Uterus (tissue), 4 donors: Measurements from ENCODE around the gene RET. TPM values are rescaled to one million over a fixed set of nuclear protein-coding genes. Genes with fewer than 3 reads are reported as not detected.

Source experiments
- DNase-seq, 2 donors: peaks; one replicate each; pipeline ENCODE4 v3.0.0-alpha.2; 2019 to 2020
- H3K27ac ChIP-seq, 2 donors: fragments of 200-600 bp; sonication (generic); 1 replicate in 1 of 2; 2 replicates in 1 of 2; pipeline ENCODE4 v1.5.1; 2016 to 2018
- H3K27me3 ChIP-seq, 2 donors: fragments of 200-600 bp; sonication (generic); one replicate each; pipeline ENCODE4 v1.5.1; 2018 to 2019; ENCODE audit warnings: control low read depth in 1 of 2
- H3K36me3 ChIP-seq, 2 donors: fragments of 200-600 bp; sonication (generic); one replicate each; pipeline ENCODE4 v1.5.1; 2019; ENCODE audit warnings: control low read depth in 1 of 2
- H3K4me1 ChIP-seq, 2 donors: fragments of 200-600 bp; sonication (generic); one replicate each; pipeline ENCODE4 v1.5.1; 2018 to 2019; ENCODE audit warnings: control low read depth in 1 of 2
- H3K4me3 ChIP-seq, 2 donors: fragments of 200-600 bp; sonication (generic); 1 replicate in 1 of 2; 2 replicates in 1 of 2; pipeline ENCODE4 v1.5.1; 2018 to 2019; ENCODE audit warnings: mild to moderate bottlenecking in 1 of 2
- H3K9me3 ChIP-seq, 2 donors: fragments of 200-600 bp; sonication (generic); one replicate each; pipeline ENCODE4 v1.5.1; 2019; ENCODE audit warnings: control low read depth in 1 of 2
- CTCF ChIP-seq, 4 experiments: fragments of 200-600 bp in 2 of 4; fragments of 450-650 bp in 2 of 4; sonication (generic) in 2 of 4; IDR thresholded peaks; one replicate each; pipeline ENCODE4 v1.5.1; 2016 to 2019; ENCODE audit warnings: antibody characterized with exemption in 4 of 4, mild to moderate bottlenecking in 2 of 4, moderate library complexity in 1 of 4
- POLR2A ChIP-seq, 2 donors: fragments of 450-650 bp; IDR thresholded peaks; one replicate each; pipeline ENCODE4 v1.6.1; 2016; ENCODE audit warnings: antibody characterized with exemption in 2 of 2, mild to moderate bottlenecking in 1 of 2, moderate library complexity in 1 of 2
- intact Hi-C: fragments of 100-400 bp; cut with DNase I; formaldehyde crosslinking; loops from one replicate; pipeline ENCODE4 v1.15.1; 2023; ENCODE audit warnings: low total_unique reads
- total RNA-seq, 4 donors: library from RNA; depleted of rRNA in 3 of 4; stranded (reverse); fragments of >200 nt in 3 of 4; gene quantifications; one replicate each; pipeline versions ENCODE4 v1.1.0 to v1.2.4, GENCODE V29; 2014 to 2023
- donor health status: DM: yes; HTN: yes; CAD: no.

Gene RET
- total RNA-seq, 4 donors from 2014 or later: under 0.01 to 6.3 (median 1.0) TPM

GRCh38 chr10:43058716-43059335 is 18.0 kb upstream of the RET start:
- TF ChIP-seq POLR2A (IDR thresholded peaks at IDR 0.05) (no peak), CTCF (IDR thresholded peaks at IDR 0.05) (no peak)

GRCh38 chr10:43059336-43059720 is 17.5 kb upstream of the RET start:
- DNase-seq: no peak
- Histone ChIP-seq H3K27me3 (no peaks in the 10 kb centered on the region), H3K9me3 (no peaks in the 10 kb centered on the region), H3K36me3 (no peaks in the 10 kb centered on the region), H3K4me1 (no peaks in the 10 kb centered on the region), H3K27ac (no peak overlapping the region), H3K4me3 (no peak overlapping the region)
- TF ChIP-seq POLR2A (IDR thresholded peaks at IDR 0.05) (no peak), CTCF (IDR thresholded peaks at IDR 0.05) (no peak)
- intact Hi-C loops: no loop called here

More at GRCh38 chr10:43058716-43059335, 18.0 kb upstream of the RET start:
- Histone ChIP-seq H3K27ac (no peak overlapping the region), H3K27me3 (no peaks in the 10 kb centered on the region), H3K4me3 (no peak overlapping the region), H3K36me3 (no peaks in the 10 kb centered on the region), H3K9me3 (no peaks in the 10 kb centered on the region), H3K4me1 (no peaks in the 10 kb centered on the region)
- intact Hi-C loops: no loop called here
- DNase-seq: no peak

- no peaks in the 10 kb centered on the region for H3K4me1 ChIP-seq
- intact Hi-C loops: no loop called here
- H3K4me3 ChIP-seq: no peak overlapping the region
- no peak for DNase-seq
- TF ChIP-seq CTCF (IDR thresholded peaks at IDR 0.05) (no peak), POLR2A (IDR thresholded peaks at IDR 0.05) (no peak)
- no peaks in the 10 kb centered on the region for H3K9me3 ChIP-seq
- no peaks in the 10 kb centered on the region for H3K27me3 ChIP-seq
- H3K36me3 ChIP-seq: no peaks in the 10 kb centered on the region
- H3K27ac ChIP-seq: no peak overlapping the region
These were observed 17.0 kb upstream of the RET start for GRCh38 chr10:43059828-43060227.

- Histone ChIP-seq H3K9me3 (no peaks in the 10 kb centered on the region), H3K27ac (no peak overlapping the region), H3K36me3 (no peaks in the 10 kb centered on the region), H3K4me3 (no peak overlapping the region), H3K4me1 (no peaks in the 10 kb centered on the region), H3K27me3 (no peaks in the 10 kb centered on the region)
- TF ChIP-seq POLR2A (IDR thresholded peaks at IDR 0.05) (no peak), CTCF (IDR thresholded peaks at IDR 0.05) (no peak)
- intact Hi-C loops: no loop called here
- no peak for DNase-seq
These were observed 16.6 kb upstream of the RET start for GRCh38 chr10:43060291-43060690.

- intact Hi-C loops: no loop called here
- Histone ChIP-seq H3K27ac (no peak overlapping the region), H3K4me1 (no peaks in the 10 kb centered on the region), H3K4me3 (no peak overlapping the region), H3K27me3 (no peaks in the 10 kb centered on the region), H3K9me3 (no peaks in the 10 kb centered on the region), H3K36me3 (no peaks in the 10 kb centered on the region)
- TF ChIP-seq POLR2A (IDR thresholded peaks at IDR 0.05) (no peak), CTCF (IDR thresholded peaks at IDR 0.05) (no peak)
- no peak for DNase-seq
These were observed 15.5 kb upstream of the RET start for GRCh38 chr10:43061331-43061730.
